Right atrium auricular region (tissue), 2 donors: ENCODE measurements around the gene RNF114. TPM values are rescaled to one million over a fixed set of nuclear protein-coding genes. Genes with fewer than 3 reads are reported as not detected.

ENCODE experiments used
- DNase-seq: peaks from one replicate; pipeline ENCODE4 v3.0.0-alpha.2; 2019; ENCODE audit warnings: low spot score
- H3K27ac ChIP-seq, 2 donors: fragments of 200-600 bp; sonication (generic); 1 replicate in 1 of 2; 2 replicates in 1 of 2; pipeline ENCODE4 v1.5.1; 2016 to 2019
- H3K27me3 ChIP-seq, 2 donors: fragments of 200-600 bp; sonication (generic); one replicate each; pipeline versions ENCODE4 v1.5.1 to v1.6.0; 2017 to 2019
- H3K36me3 ChIP-seq: fragments of 200-600 bp; sonication (generic); one replicate; pipeline ENCODE4 v1.5.1; 2016
- H3K4me1 ChIP-seq, 2 donors: fragments of 200-600 bp; sonication (generic); one replicate each; pipeline versions ENCODE4 v1.5.1 to v1.6.0; 2017 to 2019
- H3K4me3 ChIP-seq, 2 donors: fragments of 200-600 bp; sonication (generic); 1 replicate in 1 of 2; 2 replicates in 1 of 2; pipeline ENCODE4 v1.5.1; 2017 to 2019; ENCODE audit warnings: mild to moderate bottlenecking in 1 of 2, moderate library complexity in 1 of 2
- H3K9me3 ChIP-seq, 2 donors: fragments of 200-600 bp; sonication (generic); one replicate each; pipeline ENCODE4 v1.5.1; 2019
- CTCF ChIP-seq, 2 donors: fragments of 200-600 bp; sonication (generic); IDR thresholded peaks; one replicate each; pipeline ENCODE4 v1.5.1; 2019; ENCODE audit warnings: antibody characterized with exemption in 2 of 2
- total RNA-seq, 2 donors: library from RNA; depleted of rRNA; stranded (reverse); fragments of >200 nt; gene quantifications; one replicate each; pipeline ENCODE4 v1.1.0, GENCODE V29; 2016

The RNF114 gene
- total RNA-seq, result 100 to 1,000 TPM in 1 of 2 donors, 10 to 100 TPM in 1; 40.2 to 117 TPM

- Histone ChIP-seq H3K4me1 (peaks cover 0 to 37% of the 10 kb centered on the region in 2 donors), H3K36me3 (peaks cover 2% of the 10 kb centered on the region), H3K27me3 (no peaks in the 10 kb centered on the region), H3K27ac (peak within 1 kb of the TSS; percentile 96 to 99), H3K4me3 (peak within 1 kb of the TSS; percentile 99 to 100), H3K9me3 (no peaks in the 10 kb centered on the region)
- TF ChIP-seq CTCF (IDR thresholded peaks at IDR 0.05), result peak in 1 of 2 donors; percentile 44
- peak; percentile 93 for DNase-seq
Observed at GRCh38 chr20:49936153-49937026, at the start of gene RNF114. TSS of gene RNF114 (plus strand) at chr20:49936397. CDS start at chr20:49936413, 16 bp downstream.

- Histone ChIP-seq H3K27me3 (no peaks in the 10 kb centered on the region), H3K36me3 (peaks cover 25% of the 10 kb centered on the region), H3K4me3 (no peak overlapping the region), H3K4me1 (peaks cover 0 to 34% of the 10 kb centered on the region in 2 donors), H3K27ac (peak overlapping the region; percentile 32 to 39), H3K9me3 (no peaks in the 10 kb centered on the region)
- TF ChIP-seq CTCF (IDR thresholded peaks at IDR 0.05), result no peak
- no peak for DNase-seq
Observed at GRCh38 chr20:49886571-49887213, 49.5 kb upstream of the RNF114 start.

GRCh38 chr20:49887251-49888211 lies 48.7 kb upstream of the RNF114 start:
- H3K36me3 ChIP-seq, result peaks cover 23% of the 10 kb centered on the region
- peaks cover 0 to 38% of the 10 kb centered on the region in 2 donors for H3K4me1 ChIP-seq
- H3K9me3 ChIP-seq, result no peaks in the 10 kb centered on the region
- no peaks in the 10 kb centered on the region for H3K27me3 ChIP-seq
- H3K27ac ChIP-seq, result peak overlapping the region; percentile 1 to 32
- no peak for DNase-seq
- TF ChIP-seq CTCF (IDR thresholded peaks at IDR 0.05), result no peak
- H3K4me3 ChIP-seq, result no peak overlapping the region

GRCh38 chr20:49888212-49889000 lies 47.8 kb upstream of the RNF114 start:
- DNase-seq, result no peak
- peak; percentile 71 to 79 for TF ChIP-seq CTCF (IDR thresholded peaks at IDR 0.05)
- peaks cover 0 to 47% of the 10 kb centered on the region in 2 donors for H3K4me1 ChIP-seq
- peaks cover 19% of the 10 kb centered on the region for H3K36me3 ChIP-seq
- H3K27me3 ChIP-seq, result no peaks in the 10 kb centered on the region
- H3K4me3 ChIP-seq, result no peak overlapping the region
- H3K27ac ChIP-seq, result peak overlapping the region; percentile 1 to 32
- no peaks in the 10 kb centered on the region for H3K9me3 ChIP-seq
